ENCODE measurements around the gene ZNF780A.

GRCh38 chr19:40139533-40140287 is 49.0 kb upstream of the ZNF780A start:
- TF ChIP-seq CTCF (IDR thresholded peaks at IDR 0.05; ENCODE audit: low read depth, low read length) (peak; percentile 93), EZH2phosphoT487 (IDR thresholded peaks at IDR 0.05; ENCODE audit: low read depth) (no peak)

All from OCI-LY3 (cell line).